Endothelial cell of umbilical vein (primary cell): ENCODE results near the gene SLC25A29. TPM values are rescaled to one million over a fixed set of nuclear protein-coding genes. Genes with fewer than 3 reads are reported as not detected.

ENCODE experiments used
- BruUV-seq: library from RNA; stranded (reverse); fragments of 400-500 nt; replicated peaks from 2 replicates; lab custom pipeline; 2021; lab: Mats Ljungman, UMichigan
- CTCF ChIA-PET: fragments of 300-600, 350-600 bp; sonication (Branson Sonifier 250); formaldehyde crosslinking; loops from one replicate; lab custom pipeline; 2021; ENCODE audit warnings: antibody characterized with exemption, inconsistent platforms; lab: Charles Lee
- POLR2A ChIA-PET: fragments of 300-600, 350-600 bp; sonication (Branson Sonifier 250); formaldehyde crosslinking; loops from one replicate; lab custom pipeline; 2021; ENCODE audit warnings: antibody characterized with exemption, inconsistent platforms; lab: Charles Lee
- DNase-seq: peaks from one replicate; pipeline ENCODE4 v3.0.0-alpha.2; 2011; ENCODE audit warnings: low read depth, low spot score
- FAIRE-seq: peaks from 2 replicates; lab custom pipeline; 2011; peaks lifted over from hg19 to GRCh38; lab: Jason Lieb, UNC
- H2AFZ ChIP-seq: 2 replicates; pipeline ENCODE4 v1.6.0; 2012; ENCODE audit warnings: low read depth, low read length, control low read depth, inconsistent platforms
- H3K27ac ChIP-seq: 2 replicates; pipeline ENCODE4 v1.5.1; 2011; ENCODE audit warnings: low read depth, mild to moderate bottlenecking, control low read depth, low read length, moderate library complexity; ENCODE audit not compliant: insufficient read depth
- H3K27me3 ChIP-seq, 2 experiments: 2 replicates each; pipeline versions ENCODE4 v1.6.0 to v1.6.1; 2011; ENCODE audit warnings: low read length in 2 of 2, mixed read lengths in 1 of 2; ENCODE audit not compliant: control insufficient read depth in 2 of 2, insufficient read depth in 2 of 2
- H3K36me3 ChIP-seq, 2 experiments: 2 replicates in 1 of 2; 3 replicates in 1 of 2; pipeline ENCODE4 v1.5.1; 2011; ENCODE audit warnings: low read length in 2 of 2, mild to moderate bottlenecking in 1 of 2, moderate library complexity in 1 of 2; ENCODE audit not compliant: control insufficient read depth in 2 of 2, insufficient read depth in 2 of 2; ENCODE audit errors: extremely low read depth in 1 of 2
- H3K4me1 ChIP-seq: 3 replicates; pipeline ENCODE4 v1.5.1; 2011; ENCODE audit warnings: mild to moderate bottlenecking, low read length; ENCODE audit not compliant: control insufficient read depth, insufficient read depth; ENCODE audit errors: extremely low read depth
- H3K4me2 ChIP-seq: 2 replicates; pipeline ENCODE4 v1.6.1; 2011; ENCODE audit warnings: low read length, control low read depth, mixed read lengths; ENCODE audit not compliant: insufficient read depth
- H3K4me3 ChIP-seq, 3 experiments: fragments of 200-600 bp in 1 of 3; sonication (generic), shearing (Covaris generic) in 1 of 3; replicated peaks in 1 of 3; 2 replicates each; pipeline ENCODE4 v1.5.1; 2011 to 2016; ENCODE audit warnings: control low read depth in 3 of 3, low read length in 3 of 3, mild to moderate bottlenecking in 2 of 3, inconsistent platforms in 1 of 3, low read depth in 1 of 3, moderate library complexity in 1 of 3; ENCODE audit not compliant: insufficient read depth in 1 of 3
- H3K79me2 ChIP-seq: 2 replicates; pipeline ENCODE4 v1.6.0; 2012; ENCODE audit warnings: low read length, inconsistent platforms; ENCODE audit not compliant: control insufficient read depth, insufficient read depth
- H3K9ac ChIP-seq: replicated peaks from 2 replicates; pipeline ENCODE3; 2011; ENCODE audit warnings: low read length, control low read depth; ENCODE audit not compliant: insufficient read depth; ENCODE audit errors: extremely low read depth
- H3K9me1 ChIP-seq: replicated peaks from 3 replicates; pipeline ENCODE4 v1.6.0; 2011; ENCODE audit warnings: mild to moderate bottlenecking, low read length; ENCODE audit not compliant: control insufficient read depth, insufficient read depth; ENCODE audit errors: extremely low read depth
- H3K9me3 ChIP-seq: replicated peaks from 2 replicates; pipeline ENCODE4 v1.5.1; 2012; ENCODE audit warnings: low read length, inconsistent platforms; ENCODE audit not compliant: control insufficient read depth, insufficient read depth
- H4K20me1 ChIP-seq: replicated peaks from 2 replicates; pipeline ENCODE3; 2011; ENCODE audit warnings: mild to moderate bottlenecking, low read length; ENCODE audit not compliant: control insufficient read depth, insufficient read depth; ENCODE audit errors: extremely low read depth
- EZH2 ChIP-seq: IDR thresholded peaks from 2 replicates; pipeline ENCODE4 v1.6.1; 2012; ENCODE audit warnings: borderline replicate concordance, low read depth, mild to moderate bottlenecking, moderate library complexity, low read length, inconsistent platforms; ENCODE audit not compliant: severe bottlenecking
- FOS ChIP-seq: IDR thresholded peaks from 2 replicates; pipeline ENCODE4 v1.6.1; 2011; ENCODE audit warnings: mild to moderate bottlenecking, low read length, moderate library complexity, borderline replicate concordance; ENCODE audit not compliant: insufficient read depth
- GATA2 ChIP-seq: IDR thresholded peaks from 2 replicates; pipeline ENCODE4 v1.7.0; 2011; ENCODE audit warnings: low read depth, mild to moderate bottlenecking, moderate library complexity, mixed read lengths, low read length; ENCODE audit not compliant: insufficient read length, insufficient read depth
- JUN ChIP-seq: IDR thresholded peaks from 2 replicates; pipeline ENCODE4 v1.6.1; 2011; ENCODE audit warnings: borderline replicate concordance, low read depth; ENCODE audit not compliant: insufficient read length, insufficient read depth
- MAX ChIP-seq: IDR thresholded peaks from 2 replicates; pipeline ENCODE4 v1.6.1; 2011; ENCODE audit not compliant: insufficient read depth, insufficient read length
- MYC ChIP-seq: IDR thresholded peaks from one replicate; pipeline ENCODE4 v1.6.1; 2011; ENCODE audit warnings: mild to moderate bottlenecking, low read depth, low read length
- POLR2A ChIP-seq: IDR thresholded peaks from 2 replicates; pipeline ENCODE4 v1.6.1; 2012; ENCODE audit warnings: low read depth, mild to moderate bottlenecking, control low read depth, low read length
- POLR2AphosphoS5 ChIP-seq: IDR thresholded peaks from 2 replicates; pipeline ENCODE4 v1.6.1; 2012; ENCODE audit warnings: low read depth, mild to moderate bottlenecking, control low read depth, low read length, moderate library complexity; ENCODE audit not compliant: insufficient read depth
- dilution Hi-C: fragments of 300-500 bp; cut with MboI; formaldehyde crosslinking; loops from one replicate; pipeline ENCODE4 v1.15.0; 2019; ENCODE audit warnings: low sequenced_read_pairs; ENCODE audit not compliant: extremely low pct_ligation_motif_present
- intact Hi-C: fragments of 100-400 bp; cut with micrococcal nuclease; formaldehyde crosslinking; loops from one replicate; pipeline ENCODE4 v1.10.0; 2022
- polyA plus RNA-seq, 4 experiments: library from polyadenylated mRNA; depleted of rRNA in 3 of 4; stranded (reverse) in 3 of 4; unstranded in 1 of 4; fragments of >200 nt; gene quantifications; 2 replicates each; pipeline versions ENCODE4 v1.2.1 to v1.2.3, GENCODE V29; 2011 to 2012; ENCODE audit warnings: missing spikeins in 1 of 4
- total RNA-seq: library from RNA; stranded (reverse); gene quantifications from 2 replicates; pipeline ENCODE4 v1.2.3, GENCODE V29; 2021
- TF ChIP-seq, protein P1 (sequence below), 2 donors: IDR thresholded peaks; 1 replicate in 1 of 2; 2 replicates in 1 of 2; pipeline ENCODE4 v1.5.1; 2011; ENCODE audit warnings: low read length in 2 of 2, mild to moderate bottlenecking in 2 of 2, moderate library complexity in 2 of 2, control low read depth in 1 of 2, inconsistent platforms in 1 of 2, low read depth in 1 of 2; ENCODE audit not compliant: insufficient read depth in 1 of 2; ENCODE audit errors: extremely low read depth in 1 of 2

Gene SLC25A29
- total and polyA plus RNA-seq, 2 donors (not counting 3 experiments of a cell fraction or from before 2014, with no cell fraction given): 132 to 154 TPM

- Histone ChIP-seq H3K36me3 (no peaks in the 10 kb centered on the region), H3K9me3 (no peaks in the 10 kb centered on the region), H3K4me1 (no peaks in the 10 kb centered on the region), H3K27ac (no peak overlapping the region), H3K4me2 (no peak overlapping the region), H3K9me1 (no peaks in the 10 kb centered on the region), H3K27me3 (no peaks in the 10 kb centered on the region), H4K20me1 (no peaks in the 10 kb centered on the region), H2AFZ (no peak overlapping the region), H3K79me2 (no peaks in the 10 kb centered on the region), H3K4me3 (no peak overlapping the region), H3K9ac (no peak overlapping the region)
- no TSS peak for BruUV-seq
- CTCF ChIA-PET: interaction anchor here (1.1 to 1.2 kb wide), 2 partner anchors 9 to 18 kb away, joined by 6 to 7 read pairs; no protein-coding TSS in a partner anchor
- POLR2A ChIA-PET: no interaction called here
- intact Hi-C loops (no loop called here), dilution Hi-C loops (no loop called here)
- DNase-seq: no peak
- no peak for FAIRE-seq
- TF ChIP-seq MYC (no peak), EZH2 (no peak), MAX (no peak), FOS (no peak), POLR2A (no peak), POLR2AphosphoS5 (no peak), JUN (no peak), GATA2 (no peak)
- TF ChIP-seq, protein P1, sequence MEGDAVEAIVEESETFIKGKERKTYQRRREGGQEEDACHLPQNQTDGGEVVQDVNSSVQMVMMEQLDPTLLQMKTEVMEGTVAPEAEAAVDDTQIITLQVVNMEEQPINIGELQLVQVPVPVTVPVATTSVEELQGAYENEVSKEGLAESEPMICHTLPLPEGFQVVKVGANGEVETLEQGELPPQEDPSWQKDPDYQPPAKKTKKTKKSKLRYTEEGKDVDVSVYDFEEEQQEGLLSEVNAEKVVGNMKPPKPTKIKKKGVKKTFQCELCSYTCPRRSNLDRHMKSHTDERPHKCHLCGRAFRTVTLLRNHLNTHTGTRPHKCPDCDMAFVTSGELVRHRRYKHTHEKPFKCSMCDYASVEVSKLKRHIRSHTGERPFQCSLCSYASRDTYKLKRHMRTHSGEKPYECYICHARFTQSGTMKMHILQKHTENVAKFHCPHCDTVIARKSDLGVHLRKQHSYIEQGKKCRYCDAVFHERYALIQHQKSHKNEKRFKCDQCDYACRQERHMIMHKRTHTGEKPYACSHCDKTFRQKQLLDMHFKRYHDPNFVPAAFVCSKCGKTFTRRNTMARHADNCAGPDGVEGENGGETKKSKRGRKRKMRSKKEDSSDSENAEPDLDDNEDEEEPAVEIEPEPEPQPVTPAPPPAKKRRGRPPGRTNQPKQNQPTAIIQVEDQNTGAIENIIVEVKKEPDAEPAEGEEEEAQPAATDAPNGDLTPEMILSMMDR (IDR thresholded peaks at IDR 0.05; ENCODE audit: extremely low read depth in 1 of 2, insufficient read depth in 1 of 2, low read depth in 1 of 2, low read length in 2 of 2): no peak
Measured at GRCh38 chr14:100321473-100322137, 15.4 kb upstream of the SLC25A29 start.
